Measurements from ENCODE around the gene NEURL1B.

DNA sequence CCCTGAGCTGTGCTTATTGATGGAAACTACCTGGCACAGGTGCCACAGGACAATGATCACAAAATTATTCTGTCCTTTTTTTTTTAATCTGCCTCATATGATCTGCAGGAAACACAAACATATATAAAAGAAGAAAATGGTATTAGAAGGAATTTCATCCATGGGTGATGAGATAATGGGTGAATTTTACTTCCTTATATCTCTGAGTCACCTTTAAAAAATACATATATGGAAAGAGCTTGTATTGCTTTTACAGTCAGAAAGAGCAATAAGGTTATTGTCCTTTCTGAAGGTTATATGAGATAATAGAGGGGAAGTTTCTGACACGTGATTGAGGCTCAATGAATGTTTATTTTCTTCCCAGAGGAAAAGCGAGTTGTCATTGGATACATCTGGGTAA lies 31.6 kb downstream of the NEURL1B start:
- TF ChIP-seq, protein P1, sequence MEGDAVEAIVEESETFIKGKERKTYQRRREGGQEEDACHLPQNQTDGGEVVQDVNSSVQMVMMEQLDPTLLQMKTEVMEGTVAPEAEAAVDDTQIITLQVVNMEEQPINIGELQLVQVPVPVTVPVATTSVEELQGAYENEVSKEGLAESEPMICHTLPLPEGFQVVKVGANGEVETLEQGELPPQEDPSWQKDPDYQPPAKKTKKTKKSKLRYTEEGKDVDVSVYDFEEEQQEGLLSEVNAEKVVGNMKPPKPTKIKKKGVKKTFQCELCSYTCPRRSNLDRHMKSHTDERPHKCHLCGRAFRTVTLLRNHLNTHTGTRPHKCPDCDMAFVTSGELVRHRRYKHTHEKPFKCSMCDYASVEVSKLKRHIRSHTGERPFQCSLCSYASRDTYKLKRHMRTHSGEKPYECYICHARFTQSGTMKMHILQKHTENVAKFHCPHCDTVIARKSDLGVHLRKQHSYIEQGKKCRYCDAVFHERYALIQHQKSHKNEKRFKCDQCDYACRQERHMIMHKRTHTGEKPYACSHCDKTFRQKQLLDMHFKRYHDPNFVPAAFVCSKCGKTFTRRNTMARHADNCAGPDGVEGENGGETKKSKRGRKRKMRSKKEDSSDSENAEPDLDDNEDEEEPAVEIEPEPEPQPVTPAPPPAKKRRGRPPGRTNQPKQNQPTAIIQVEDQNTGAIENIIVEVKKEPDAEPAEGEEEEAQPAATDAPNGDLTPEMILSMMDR (IDR thresholded peaks at IDR 0.05 in 8 of 11, conservative IDR thresholded peaks at IDR 0.05 in 3 of 11), result no peak
- no peak for TF ChIP-seq POLR2AphosphoS5 (IDR thresholded peaks at IDR 0.05)

Data from spleen (tissue), 7 donors.